Measurements from ENCODE around the gene DHCR24. TPM values are rescaled to one million over a fixed set of nuclear protein-coding genes. Genes with fewer than 3 reads are reported as not detected.

DHCR24 gene
- total and polyA plus RNA-seq, 10 donors, result 7.0 to 370 (median 218) TPM

DNA sequence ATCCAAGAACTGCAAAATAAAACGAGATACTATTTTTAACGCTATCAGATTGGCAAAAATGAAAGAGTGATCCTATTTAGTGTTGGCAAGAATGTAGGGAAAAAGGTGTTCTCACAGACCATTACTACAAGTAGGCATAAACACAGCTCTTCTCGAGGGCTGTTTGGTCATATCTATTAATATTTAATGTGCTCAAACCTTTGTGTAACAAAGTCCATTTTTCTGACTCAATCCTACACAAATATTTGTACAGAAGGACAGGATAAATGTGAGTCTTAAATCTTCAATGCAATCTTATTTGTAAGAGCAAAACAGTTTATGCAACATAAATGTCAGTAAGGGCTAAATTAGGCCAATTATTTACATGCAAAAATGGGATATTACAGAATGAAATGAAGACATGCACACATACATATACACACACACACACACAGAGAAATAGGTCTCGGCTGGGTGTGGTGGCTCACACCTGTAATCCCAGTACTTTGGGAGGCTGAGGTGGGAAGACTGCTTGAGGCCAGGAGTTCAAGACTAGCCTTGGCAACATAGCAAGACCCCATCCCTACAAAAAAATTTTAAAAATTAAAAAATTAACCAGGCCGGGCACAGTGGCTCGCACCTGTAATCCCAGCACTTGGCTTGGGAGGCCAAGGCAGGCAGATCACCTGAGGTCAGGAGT, 17.7 kb downstream of the DHCR24 start:
- no peak for DNase-seq
- no peak overlapping the region for H3K4me3 ChIP-seq
- TF ChIP-seq POLR2A (IDR thresholded peaks at IDR 0.05), result no peak
- H3K4me1 ChIP-seq, result no peaks in the 10 kb centered on the region
- 92 to 97% (median 95%) methylated on average over 6 of the region's 6 CpGs for WGBS, 5 donors
- H3K9me3 ChIP-seq, result no peaks in the 10 kb centered on the region
- H3K27ac ChIP-seq, result no peak overlapping the region
- no peaks in the 10 kb centered on the region for H3K27me3 ChIP-seq (replicated peaks in 1 of 7)
- intact Hi-C loops (cut with DNase I; ENCODE audit: low total_unique reads), result no loop called here
- H3K36me3 ChIP-seq, result peaks cover 0 to 99% (median 30%) of the 10 kb centered on the region in 6 donors

DNA sequence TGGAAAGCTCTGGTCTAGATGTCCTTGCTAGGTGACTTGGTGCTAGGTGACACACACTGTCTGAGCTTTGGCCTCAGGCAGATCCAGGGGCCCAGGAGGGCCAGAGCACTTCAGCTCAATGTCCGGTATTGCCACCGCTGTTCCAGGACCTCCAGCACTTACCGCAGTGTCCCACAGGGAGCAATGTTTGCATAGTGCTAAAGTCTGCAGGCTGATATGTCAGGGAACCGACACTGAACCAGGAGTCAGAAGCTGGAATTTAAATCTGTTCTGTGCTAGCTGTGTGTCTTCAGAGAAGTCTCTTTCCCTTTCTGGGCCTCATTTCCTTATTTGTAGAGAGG, 19.3 kb downstream of the DHCR24 start:
- DNase-seq, result no peak
- Histone ChIP-seq H3K9me3 (no peaks in the 10 kb centered on the region), H3K4me1 (no peaks in the 10 kb centered on the region), H3K36me3 (peaks cover 0 to 91% (median 28%) of the 10 kb centered on the region in 6 donors), H3K4me3 (no peak overlapping the region), H3K27me3 (replicated peaks in 1 of 7) (no peaks in the 10 kb centered on the region), H3K27ac (no peak overlapping the region)
- WGBS, 5 donors, result 70 to 95% (median 85%) methylated on average over 2 to 4 of the region's 4 CpGs
- TF ChIP-seq POLR2A (IDR thresholded peaks at IDR 0.05), result no peak
- TF ChIP-seq POLR2AphosphoS5 (IDR thresholded peaks at IDR 0.05), result no peak
- no peak for TF ChIP-seq CTCF (IDR thresholded peaks at IDR 0.05 in 8 of 11, conservative IDR thresholded peaks at IDR 0.05 in 3 of 11)
- intact Hi-C loops (cut with DNase I; ENCODE audit: low total_unique reads), result no loop called here

DNA sequence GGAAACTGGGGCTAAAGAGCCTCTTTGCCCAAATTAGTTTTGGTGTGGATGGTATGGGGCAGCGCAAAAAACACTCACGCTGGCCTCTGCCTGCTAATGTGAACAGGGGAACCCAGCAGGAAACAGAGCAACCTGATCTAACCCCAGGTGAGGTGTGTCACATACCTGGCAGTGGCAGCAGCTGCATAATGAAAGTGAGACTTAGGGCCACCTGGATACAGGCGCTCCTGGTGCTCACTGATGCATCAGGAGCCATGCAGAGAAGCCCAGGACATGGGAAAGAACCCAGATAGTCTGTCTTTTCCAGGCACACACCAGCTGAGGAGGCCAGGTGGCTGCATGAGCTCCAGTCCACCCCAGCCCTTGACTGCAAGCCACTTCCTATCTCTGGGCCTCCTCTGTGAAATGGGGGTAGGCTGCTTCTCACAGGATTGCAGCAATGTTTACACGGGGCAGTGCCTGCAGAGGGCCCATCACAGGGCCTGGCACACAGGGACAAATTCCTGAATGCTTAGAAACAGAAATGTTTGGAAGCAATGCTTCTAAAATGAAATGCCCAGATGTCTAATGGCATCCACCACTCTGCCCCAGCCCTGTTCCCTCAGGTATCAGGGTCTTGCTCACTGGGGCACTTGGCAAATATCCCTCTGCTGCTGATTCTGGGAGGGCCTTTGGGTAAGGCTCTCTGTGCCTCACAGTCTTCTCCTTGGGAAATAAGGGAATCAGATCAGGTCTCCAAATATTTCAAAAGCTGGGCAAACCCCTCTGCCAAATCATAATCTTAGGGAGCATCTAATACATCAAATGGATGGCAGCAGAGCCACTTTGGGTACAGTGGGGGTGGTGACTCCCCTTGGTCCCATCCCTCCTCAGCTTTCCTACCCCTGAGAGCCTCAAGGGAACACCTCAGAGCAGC, 19.9 kb downstream of the DHCR24 start:
- no peak for DNase-seq
- intact Hi-C loops (cut with DNase I; ENCODE audit: low total_unique reads), result no loop called here
- 62 to 88% (median 67%) methylated on average over 2 to 4 of the region's 4 CpGs for WGBS, 5 donors
- Histone ChIP-seq H3K36me3 (peaks cover 0 to 91% (median 24%) of the 10 kb centered on the region in 6 donors), H3K9me3 (no peaks in the 10 kb centered on the region), H3K4me3 (no peak overlapping the region), H3K4me1 (no peaks in the 10 kb centered on the region), H3K27ac (no peak overlapping the region), H3K27me3 (replicated peaks in 1 of 7) (no peaks in the 10 kb centered on the region)
- TF ChIP-seq POLR2AphosphoS5 (IDR thresholded peaks at IDR 0.05) (no peak), CTCF (IDR thresholded peaks at IDR 0.05 in 8 of 11, conservative IDR thresholded peaks at IDR 0.05 in 3 of 11) (no peak), POLR2A (IDR thresholded peaks at IDR 0.05) (no peak)

DNA sequence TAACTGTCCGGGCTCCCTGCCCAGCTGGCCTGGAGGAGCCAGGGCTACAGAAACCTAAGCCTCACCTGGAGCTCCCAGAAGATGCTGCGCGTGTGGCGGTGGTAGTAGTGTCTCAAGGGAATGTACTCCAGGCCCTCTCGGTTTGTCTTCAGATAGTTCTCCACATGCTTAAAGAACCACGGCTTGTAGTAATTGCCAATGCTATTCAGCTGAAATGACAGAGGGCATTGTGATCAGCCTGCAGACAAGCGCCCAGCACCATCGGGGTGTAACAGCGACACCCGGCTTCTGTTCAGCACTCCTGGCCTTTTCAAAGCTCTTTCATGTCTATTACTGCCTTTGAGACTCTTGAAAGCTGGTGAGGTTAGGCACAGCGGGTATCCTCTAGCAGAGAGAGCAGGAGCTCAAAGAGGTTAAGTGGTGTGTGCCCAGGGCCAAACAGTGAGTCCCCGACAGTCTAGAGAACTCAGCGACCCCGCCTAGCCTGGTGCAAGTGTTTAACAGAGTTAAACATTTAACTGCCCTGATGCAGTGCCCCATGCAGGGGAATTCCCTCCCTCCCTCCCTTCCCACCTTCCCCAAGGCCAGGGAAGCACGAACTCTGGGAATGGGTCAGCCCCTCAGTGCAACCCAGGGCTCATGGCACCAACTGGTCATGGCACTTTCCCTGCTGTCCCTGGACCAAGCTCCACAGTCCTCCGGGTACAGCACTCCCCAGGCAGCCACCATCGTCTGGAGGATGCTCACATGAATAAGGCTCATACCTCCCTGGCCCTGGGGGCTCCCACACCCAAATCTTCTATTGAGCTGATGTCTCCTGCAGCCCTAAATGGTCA, 21.5 kb downstream of the DHCR24 start:
- H3K4me1 ChIP-seq, result peaks cover 0 to 11% (median 2%) of the 10 kb centered on the region in 6 donors
- H3K9me3 ChIP-seq, result no peaks in the 10 kb centered on the region
- no peak overlapping the region for H3K4me3 ChIP-seq
- intact Hi-C loops (cut with DNase I; ENCODE audit: low total_unique reads), result no loop called here
- peaks cover 0 to 88% (median 14%) of the 10 kb centered on the region in 6 donors for H3K36me3 ChIP-seq
- H3K27me3 ChIP-seq (replicated peaks in 1 of 7), result no peaks in the 10 kb centered on the region
- H3K27ac ChIP-seq, result no peak overlapping the region
- DNase-seq, result no peak
- 82 to 95% (median 92%) methylated on average over 14 to 17 of the region's 17 CpGs for WGBS, 5 donors
- TF ChIP-seq POLR2AphosphoS5 (IDR thresholded peaks at IDR 0.05) (no peak), CTCF (IDR thresholded peaks at IDR 0.05 in 8 of 11, conservative IDR thresholded peaks at IDR 0.05 in 3 of 11) (no peak), POLR2A (IDR thresholded peaks at IDR 0.05) (no peak)

Measured in spleen (tissue), 11 donors.